ENCODE results near the gene ATRX.

DNA sequence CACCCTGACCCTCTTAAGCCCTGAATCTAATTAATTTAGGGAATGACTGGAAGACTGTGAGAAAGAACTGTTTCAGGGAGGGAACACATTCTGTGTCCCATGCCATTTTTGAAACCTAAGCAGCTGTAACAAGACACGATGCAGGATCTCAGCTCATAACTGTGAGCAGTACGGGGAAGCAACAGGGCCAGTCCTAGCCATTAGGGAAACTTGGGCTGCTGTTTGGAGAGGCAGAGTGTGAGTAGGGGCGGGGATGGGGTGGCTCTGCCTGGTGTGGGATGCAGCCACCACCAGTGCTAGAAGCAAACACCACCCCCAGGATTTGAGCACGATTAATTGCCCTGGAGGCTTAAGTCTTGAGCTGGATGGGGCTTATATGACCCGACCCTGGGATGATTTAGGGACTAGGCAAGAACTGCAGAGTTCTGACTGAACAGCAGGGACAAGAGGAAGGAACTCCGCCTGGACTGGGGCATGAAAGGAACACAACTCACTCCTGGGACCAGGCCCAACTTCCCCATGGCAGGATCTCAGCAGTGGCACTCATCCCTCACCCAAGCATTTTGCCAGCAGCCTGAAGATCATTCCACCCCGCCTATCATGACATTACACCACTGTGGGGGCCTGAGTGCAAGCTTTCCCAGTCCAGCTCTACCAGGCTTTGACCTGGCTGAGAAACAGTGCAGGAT lies 43.1 kb downstream of the ATRX start:
- TF ChIP-seq, protein P1, sequence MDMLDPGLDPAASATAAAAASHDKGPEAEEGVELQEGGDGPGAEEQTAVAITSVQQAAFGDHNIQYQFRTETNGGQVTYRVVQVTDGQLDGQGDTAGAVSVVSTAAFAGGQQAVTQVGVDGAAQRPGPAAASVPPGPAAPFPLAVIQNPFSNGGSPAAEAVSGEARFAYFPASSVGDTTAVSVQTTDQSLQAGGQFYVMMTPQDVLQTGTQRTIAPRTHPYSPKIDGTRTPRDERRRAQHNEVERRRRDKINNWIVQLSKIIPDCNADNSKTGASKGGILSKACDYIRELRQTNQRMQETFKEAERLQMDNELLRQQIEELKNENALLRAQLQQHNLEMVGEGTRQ (IDR thresholded peaks at IDR 0.05; ENCODE audit: low read length), result no peak
- TF ChIP-seq POLR2AphosphoS5 (IDR thresholded peaks at IDR 0.05; ENCODE audit: low read depth, low read length) (no peak), POLR2A (IDR thresholded peaks at IDR 0.05; ENCODE audit: control extremely low read depth in 1 of 2, low read depth in 2 of 2, low read length in 2 of 2) (no peak), EZH2 (IDR thresholded peaks at IDR 0.05; ENCODE audit: low read depth, low read length, severe bottlenecking) (no peak), RFX5 (IDR thresholded peaks at IDR 0.05; ENCODE audit: borderline replicate concordance, low read depth, low read length) (no peak), MAFK (IDR thresholded peaks at IDR 0.05; ENCODE audit: low read depth, low read length) (no peak)
- TF ChIP-seq, protein P2, sequence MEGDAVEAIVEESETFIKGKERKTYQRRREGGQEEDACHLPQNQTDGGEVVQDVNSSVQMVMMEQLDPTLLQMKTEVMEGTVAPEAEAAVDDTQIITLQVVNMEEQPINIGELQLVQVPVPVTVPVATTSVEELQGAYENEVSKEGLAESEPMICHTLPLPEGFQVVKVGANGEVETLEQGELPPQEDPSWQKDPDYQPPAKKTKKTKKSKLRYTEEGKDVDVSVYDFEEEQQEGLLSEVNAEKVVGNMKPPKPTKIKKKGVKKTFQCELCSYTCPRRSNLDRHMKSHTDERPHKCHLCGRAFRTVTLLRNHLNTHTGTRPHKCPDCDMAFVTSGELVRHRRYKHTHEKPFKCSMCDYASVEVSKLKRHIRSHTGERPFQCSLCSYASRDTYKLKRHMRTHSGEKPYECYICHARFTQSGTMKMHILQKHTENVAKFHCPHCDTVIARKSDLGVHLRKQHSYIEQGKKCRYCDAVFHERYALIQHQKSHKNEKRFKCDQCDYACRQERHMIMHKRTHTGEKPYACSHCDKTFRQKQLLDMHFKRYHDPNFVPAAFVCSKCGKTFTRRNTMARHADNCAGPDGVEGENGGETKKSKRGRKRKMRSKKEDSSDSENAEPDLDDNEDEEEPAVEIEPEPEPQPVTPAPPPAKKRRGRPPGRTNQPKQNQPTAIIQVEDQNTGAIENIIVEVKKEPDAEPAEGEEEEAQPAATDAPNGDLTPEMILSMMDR (IDR thresholded peaks at IDR 0.05; ENCODE audit: control extremely low read depth in 1 of 3, insufficient read depth in 1 of 3, low read depth in 1 of 3, low read length in 3 of 3), result no peak

Data from H1 (cell line).